CD4-positive, alpha-beta T cell treated with Interleukin-4 for 1 hour (primary cell): ENCODE results near the gene ANKRD33.
"Not testable (repeated sequence)": the region's sequence is repeated elsewhere in the genome, so short reads cannot be mapped to it uniquely, and the experiment has no call there.

Experiments
- DNase-seq, 2 donors: peaks; one replicate each; pipeline ENCODE4 v3.0.0-alpha.2; 2020 to 2022

Gene ANKRD33

DNA sequence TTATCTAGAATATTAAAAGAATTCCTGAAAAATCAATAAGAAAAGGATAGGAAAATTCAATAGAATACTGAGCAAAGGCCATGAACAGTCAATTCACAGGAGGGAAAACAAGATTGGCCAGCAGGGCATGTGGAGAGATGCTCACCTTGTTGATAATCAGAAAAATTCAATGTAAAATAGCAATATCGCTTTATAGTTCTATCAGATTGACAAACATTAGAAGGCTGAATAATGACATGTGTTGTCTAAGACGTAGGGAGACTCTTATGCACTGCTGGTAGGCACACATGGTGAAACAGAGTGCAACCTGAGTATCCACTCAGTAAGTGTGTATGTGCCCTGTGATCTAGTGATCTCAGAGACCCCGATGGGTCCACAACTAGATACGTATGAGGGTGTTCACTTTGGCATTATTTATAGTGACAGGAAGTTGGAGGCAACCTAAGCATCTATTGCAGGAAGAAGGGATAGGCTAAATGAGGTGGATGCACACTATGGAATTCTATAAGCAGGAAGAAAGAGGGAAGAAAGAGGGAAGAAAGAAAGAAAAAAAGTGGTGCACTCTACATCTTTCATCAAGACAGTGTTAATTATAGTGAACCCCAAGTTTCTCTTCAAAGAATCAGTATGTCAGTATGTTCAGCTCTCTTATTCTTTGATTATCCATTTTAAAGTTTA, 3.8 kb upstream of the ANKRD33 start:
- DNase-seq = no peak

DNA sequence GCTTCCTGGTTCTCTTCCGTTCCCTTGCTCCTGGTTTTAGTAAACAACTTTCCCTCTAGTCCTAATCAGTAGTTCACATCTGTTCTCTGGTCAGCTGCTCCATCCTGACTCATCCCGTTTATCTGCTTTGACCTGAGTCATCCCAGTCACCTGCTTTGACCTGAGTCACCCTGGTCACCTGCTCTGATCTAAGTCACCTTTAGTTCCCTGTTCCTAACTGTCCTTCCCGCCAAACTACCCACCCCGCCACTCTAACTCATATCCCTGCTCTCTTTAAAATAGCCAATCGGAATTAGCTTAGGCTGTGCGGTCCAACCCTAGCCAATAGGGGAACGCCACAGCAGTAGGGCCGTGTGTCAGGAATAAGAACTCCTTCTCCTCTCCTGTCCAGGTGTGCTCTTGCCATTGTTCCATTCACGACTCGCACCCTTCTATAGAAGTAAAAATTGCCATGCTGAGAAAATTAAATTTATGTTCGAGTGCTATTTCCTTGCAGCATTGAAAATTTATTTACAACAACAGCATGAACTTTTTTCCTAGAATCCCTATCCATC, 3.1 kb upstream of the ANKRD33 start:
- DNase-seq = no peak

DNA sequence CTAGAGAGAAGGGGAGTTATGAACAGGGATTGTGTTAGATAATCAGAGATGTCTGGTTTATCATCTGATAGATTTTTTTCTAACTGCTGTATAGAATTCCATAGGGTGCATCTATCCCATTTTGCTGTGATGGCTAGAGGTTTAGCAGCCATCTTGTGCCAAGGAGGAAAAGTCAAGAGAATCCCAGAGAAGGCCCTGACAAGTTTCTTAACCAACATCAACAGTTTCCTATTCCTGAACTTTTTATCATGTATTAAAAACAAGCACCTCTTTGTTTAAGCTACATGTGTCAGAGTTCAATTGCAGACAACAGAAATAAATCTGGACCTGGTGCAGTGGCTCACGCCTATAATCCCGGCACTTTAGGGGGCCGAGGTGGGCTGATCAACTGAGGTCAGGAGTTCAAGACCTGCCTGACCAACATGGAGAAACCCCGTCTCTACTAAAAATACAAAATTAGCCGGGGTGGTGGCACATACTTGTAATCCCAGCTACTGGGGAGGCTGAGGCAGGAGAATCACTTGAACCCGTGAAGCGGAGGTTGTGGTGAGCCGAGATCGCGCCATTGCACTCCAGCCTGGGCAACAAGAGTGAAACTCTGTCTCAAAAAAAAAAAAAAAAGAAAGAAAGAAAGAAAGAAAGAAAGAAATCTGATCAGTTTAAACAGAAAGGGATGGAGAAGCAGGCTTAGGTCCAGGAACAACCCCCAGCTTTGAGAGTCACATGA, 2.4 kb upstream of the ANKRD33 start:
- DNase-seq = not testable (repeated sequence)

DNA sequence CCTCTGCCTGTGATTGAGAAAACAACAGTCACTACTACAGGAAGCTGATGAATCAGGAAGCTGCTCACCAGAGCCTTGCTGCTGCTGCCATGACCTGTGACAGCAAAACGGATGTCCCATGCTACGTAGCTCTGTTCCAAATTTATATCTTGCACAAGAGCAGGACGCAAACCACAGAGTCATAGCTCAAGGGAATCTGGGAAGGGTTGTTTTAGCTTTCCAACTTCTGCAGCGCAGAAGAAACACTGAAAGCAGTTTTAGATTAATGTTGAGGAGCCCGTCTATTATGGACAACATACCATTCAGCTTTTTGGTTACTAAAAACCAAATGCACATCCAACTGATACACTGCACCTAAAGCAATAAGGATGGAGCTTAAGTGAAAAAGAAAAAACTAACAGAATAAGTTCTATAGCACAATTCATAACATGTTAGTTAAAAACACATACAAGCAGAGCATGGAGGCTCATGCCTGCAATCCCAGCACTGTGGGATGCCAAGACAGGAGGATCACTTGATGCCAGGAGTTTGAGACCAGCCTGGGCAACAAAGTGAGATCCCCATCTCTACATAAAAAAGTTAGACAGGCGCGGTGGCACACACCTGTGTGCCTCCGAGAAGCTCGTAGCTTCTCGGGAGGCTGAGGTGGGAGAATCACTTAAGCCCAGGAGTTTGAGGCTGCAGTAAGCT, 1.7 kb upstream of the ANKRD33 start:
- peak; percentile 52 to 79 for DNase-seq

DNA sequence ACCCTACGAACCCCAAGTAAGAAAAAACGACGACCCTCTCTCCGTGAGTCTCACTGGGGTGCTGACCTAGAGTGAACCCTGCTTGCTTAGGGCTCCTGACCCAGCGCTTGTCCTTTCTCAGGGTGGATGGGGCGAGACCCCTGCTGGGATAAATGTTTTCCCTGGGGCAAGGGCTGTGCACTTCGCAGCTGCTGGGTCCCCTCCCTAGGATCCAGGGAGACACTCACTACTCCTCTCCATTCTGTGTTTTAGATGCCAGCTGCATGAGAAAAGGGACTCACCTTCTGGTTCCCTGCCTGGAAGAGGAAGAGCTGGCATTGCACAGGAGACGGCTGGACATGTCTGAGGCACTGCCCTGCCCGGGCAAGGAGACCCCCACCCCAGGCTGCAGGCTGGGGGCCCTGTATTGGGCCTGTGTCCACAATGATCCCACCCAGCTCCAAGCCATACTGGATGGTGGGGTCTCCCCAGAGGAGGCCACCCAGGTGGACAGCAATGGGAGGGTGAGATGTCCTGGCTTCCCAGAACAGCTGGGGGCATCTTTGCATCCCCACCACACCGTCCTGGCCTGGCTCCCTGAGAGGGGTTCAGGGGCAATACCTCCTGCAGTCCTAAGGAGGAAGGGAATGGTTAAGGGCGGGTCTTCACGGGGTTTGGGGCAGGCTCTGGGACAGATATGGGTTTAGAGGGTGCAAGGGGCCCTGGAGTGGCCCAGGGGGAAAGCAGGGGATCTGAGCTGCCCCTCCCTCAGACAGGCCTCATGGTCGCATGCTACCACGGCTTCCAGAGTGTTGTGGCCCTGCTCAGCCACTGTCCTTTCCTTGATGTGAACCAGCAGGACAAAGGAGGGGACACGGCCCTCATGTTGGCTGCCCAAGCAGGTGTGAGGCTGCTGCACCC, 663 bp downstream of the ANKRD33 start:
- no peak for DNase-seq

DNA sequence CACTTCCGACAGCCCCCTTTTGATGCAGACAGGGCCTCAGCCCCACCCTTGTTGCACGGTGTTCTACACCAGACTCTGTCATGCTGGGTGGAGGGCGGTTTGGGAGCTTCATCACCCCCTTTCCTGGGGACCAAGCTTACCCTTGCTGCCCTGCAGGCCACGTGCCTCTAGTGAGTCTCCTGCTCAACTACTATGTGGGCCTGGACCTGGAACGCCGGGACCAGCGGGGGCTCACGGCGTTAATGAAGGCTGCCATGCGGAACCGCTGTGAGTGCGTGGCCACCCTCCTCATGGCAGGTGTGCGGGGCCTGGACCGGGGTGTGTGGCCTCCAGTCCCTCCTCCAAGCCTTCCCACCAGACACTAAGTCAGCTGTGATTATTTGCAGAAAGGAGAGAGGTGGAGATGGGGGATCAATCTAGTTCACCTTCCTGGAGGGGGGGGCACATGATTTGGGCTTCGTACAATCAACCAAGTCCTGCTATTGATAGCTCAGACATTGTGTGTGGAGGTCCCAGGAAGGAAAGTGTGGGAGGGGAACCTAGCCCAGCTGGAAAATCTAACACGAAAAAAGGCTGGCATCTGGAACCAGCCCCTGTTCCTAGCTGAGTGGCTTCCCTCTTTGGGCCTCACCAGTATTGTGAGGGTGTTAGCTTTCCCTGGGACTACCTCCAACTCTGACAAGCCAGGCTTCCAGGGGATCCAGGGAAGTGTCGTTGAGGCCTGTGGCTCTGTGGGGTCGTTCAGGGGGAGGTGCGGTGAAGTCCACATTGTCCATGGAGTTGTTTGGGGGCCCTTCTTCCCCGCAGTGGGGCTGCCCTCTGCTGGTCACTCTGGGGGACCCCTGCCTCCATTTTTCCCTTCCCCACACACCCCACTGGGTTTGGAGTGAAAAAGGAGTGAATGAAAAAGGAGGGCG, 1.6 kb downstream of the ANKRD33 start:
- DNase-seq = no peak

DNA sequence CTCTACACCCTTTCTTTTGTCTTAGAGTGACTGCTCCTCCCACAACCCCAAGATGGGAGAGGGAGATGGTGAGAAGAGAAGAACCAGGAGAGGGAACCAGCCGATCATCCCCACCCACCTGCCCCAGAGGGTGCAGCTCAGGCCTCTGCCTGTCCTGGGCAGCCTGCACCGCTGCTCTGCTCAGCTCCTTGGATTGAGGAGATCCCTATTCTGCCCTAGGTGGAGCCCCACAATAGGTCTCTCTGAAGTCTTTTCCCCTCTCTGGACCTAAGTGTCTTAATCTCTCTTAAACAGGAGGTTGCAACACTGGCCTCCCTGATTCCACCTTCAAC, 2.2 kb downstream of the ANKRD33 start:
- DNase-seq = no peak

DNA sequence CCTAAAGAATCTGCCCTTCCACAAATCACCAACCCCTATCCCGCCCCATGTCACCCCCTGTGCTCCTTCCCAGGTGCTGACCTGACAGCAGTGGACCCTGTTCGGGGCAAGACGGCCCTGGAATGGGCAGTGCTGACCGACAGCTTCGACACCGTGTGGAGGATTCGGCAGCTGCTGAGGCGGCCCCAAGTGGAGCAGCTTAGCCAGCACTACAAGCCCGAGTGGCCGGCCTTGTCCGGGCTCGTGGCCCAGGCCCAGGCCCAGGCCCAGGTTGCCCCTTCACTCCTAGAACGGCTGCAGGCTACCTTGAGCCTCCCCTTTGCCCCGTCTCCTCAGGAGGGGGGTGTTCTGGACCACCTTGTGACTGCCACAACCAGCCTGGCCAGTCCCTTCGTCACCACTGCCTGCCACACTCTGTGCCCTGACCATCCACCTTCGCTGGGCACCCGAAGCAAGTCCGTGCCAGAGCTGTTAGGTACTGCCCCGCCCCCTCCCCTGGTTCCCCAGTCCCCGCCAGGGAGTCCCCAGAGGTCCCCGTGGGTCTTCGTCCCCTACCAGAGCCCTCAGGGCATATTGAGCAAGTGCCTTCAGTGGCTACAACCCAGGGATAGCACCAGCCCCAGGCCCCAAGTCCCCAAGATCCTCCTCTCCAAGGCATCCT, 2.7 kb downstream of the ANKRD33 start:
- DNase-seq = no peak

DNA sequence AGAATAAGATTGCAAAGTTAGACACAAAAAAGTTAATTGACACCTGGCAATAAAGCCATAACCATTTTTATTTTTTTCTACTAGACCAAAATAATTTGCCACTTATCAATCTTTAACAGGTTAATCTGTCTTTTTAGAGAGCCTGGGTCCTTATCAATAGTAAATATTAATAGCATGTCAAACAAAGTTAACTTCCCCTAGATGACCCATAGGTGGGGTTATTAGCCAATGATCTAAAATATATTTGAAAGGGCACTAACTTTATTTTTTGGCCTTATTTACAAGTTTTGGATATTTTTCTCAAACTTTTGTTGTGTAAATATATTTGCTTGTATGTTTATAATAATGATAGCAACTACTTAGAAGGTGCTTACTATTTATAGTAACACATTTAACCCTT, 3.9 kb downstream of the ANKRD33 start:
- DNase-seq = peak in 1 of 2 donors; percentile 14

DNA sequence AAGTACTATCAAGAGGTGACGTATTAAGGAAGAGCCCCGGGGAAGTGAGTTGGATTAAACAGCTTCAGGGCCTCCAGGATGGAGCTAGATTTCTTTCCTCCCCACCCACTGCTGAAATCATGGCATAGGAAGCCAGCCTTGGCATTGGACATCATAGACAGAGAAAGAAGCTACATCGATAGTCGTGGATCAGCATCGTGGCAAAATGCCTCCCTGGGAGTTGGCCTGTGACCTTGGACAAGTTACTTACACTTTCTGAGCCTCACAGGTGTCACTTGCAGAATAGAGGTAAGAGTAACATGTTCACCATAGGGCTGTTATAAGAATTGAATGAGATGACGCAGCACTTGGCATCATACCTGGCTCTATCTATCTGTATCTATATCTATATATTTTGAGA, 5.9 kb downstream of the ANKRD33 start:
- DNase-seq = no peak

DNA sequence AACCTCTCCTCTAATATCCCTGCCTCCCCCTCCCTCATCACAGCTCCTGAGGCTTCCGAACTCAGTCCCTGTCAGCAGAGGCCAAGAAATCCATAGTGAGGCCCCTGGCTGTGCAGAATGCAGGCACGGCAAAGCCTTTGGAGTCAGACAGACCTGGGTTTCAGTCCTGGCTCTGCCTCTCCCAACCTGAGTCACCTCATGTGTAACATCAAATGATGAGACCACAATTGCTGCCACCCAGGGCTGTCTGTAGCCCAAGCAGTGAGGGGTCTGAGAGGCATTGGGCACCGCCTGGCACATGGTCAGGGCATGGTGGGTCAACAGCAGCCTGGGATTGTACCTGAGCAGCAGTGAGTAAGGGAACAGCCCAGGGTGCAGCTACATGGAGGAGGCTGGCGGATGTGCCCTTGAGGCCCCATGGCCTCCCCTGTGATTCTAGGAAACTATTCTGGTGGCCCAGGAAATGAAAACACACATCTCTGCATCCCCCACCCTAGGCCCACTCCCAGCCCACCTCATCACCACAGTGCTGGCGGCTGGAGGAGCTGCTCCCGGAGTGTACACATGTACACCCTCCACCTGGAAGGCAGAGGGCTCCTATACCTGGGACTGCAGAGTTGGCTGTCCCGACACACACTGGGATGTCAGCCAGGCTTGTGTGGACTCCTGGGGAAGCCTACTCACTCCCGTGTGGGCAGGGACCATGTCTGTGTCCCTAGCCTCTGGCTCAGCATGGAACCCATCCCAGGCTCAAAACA, 7.7 kb downstream of the ANKRD33 start:
- DNase-seq = no peak

DNA sequence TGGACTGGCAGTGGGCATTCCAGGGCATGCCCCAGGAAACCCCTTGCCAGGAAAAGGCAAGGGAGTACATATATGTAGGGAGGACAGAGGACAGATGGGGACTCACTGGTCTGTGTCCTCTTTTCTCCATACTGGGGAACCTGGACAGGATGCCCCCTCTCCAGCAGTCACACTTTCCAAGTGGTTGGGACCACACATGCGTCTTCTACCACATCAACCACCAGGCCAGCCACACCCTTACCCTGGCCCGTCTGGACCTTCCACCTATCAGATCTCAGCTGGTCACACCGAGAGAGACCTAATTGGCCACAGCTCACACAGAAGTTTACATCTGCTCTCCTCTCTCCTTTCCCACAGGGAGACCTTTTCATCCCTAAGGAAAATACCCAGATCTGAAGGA, 8.3 kb downstream of the ANKRD33 start:
- DNase-seq = no peak

DNA sequence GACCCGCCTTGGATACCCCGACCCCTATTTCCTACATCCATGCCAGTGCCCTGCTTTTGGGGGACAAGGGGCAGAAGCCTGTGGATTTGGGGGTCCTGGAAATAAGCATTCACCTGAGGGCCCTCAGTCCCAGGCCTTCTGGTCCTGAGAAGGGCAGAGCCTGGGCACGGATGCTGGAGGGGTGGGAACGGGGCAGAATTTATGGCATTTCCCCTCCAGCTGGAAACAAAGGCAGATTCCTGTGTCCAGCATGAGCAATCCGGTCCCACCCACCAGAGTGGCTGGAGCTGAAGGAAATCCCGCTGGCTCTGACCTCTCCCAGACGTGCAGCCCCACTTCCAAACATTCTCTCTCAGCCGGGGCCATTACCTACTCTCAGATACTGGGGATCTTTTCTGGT, 9.3 kb downstream of the ANKRD33 start:
- no peak for DNase-seq

DNA sequence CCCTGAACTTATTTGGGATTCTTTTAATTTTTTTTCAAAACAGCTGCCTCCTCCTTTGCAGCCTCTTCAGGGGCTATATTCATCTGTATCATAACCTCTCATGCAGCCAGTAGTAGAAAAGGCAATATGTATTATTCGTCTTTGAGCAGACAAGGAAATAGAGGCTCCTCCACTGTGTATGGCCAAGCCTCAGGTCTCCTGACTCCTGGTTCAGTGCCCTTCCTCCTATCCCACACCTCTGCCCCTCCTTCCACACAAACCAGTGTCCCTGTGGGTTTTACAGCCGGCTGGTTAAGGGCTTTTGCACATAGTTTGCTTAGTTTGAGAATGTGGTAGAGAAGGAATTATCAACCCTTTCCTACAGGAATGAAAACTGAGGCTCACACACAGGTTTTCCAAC, 10.6 kb downstream of the ANKRD33 start:
- DNase-seq = no peak

DNA sequence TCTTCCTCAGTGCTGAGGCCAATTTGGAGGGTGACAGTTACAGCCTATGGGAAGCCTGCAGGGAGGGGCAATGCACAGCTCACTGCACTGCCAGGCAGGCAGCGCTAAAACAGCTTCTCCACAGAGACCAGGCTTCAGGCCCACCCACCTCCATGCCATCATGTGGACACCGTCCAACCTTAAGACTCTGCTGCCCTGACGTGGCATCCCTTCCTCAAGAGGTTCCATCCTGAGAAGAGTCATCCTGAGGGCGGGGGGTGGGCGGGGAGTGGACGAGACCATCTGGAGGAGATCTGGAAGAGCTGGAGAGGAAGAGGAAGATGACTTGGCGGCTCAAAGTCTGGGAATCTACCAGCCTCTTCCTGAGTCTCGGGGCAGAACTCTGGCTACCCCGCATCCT, 11.0 kb downstream of the ANKRD33 start:
- no peak for DNase-seq

DNA sequence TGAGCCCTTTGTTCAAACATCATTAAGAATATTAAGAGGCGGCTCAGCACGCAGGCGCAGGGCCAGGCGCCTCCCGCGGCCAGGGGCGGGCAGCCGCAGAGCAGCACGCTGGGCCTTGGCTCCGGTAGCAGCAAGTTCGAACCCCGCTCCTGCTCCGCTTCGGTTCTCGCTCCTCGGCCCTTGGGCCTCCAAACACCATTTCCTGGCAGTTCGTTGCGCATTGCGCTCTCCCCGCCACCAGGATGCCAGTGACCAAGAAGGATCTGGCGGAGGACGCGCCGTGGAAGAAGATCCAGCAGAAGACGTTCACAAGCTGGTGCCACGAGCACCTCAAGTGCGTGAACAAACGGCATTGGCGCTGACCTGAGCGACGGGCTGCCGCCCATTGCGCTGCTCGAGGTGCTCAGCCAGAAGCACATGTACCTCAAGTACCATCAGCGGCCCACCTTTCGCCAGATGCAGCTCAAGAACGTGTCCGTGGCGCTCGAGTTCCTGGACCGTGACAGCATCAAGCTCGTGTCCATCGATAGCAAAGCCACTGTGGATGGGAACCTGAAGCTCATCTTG, 12.5 kb downstream of the ANKRD33 start:
- no peak for DNase-seq

DNA sequence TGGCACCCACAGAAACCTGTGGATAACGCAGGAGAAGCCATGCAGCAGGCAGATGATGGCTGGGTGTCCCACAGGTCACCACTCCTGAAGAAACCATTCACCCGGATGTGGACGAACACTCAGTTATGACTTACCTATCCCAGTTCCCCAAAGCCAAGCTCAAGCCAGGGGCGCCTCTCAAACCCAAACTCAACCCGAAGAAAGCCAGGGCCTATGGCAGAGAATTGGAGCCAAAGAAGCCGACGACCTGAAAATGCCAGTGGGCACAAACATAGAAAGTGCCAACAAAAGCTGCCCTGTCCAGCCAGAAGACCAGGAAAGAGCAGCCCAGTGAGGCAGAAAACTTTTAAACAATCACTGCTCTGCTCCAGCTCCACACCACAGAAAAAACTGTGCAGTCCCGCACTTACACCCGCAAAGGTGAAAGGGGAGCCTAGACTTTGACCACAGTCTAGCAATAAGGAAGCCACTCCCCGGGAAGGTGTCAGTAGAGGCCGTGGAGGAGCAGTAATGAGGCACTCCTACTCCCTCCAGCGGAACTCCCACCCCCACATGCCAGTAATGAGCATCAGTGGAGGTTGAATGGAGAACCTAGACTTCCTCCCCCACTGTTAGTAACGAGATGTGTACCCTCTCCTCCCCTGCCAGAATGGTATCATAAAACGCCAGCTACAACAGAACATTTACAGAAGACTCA, 13.4 kb downstream of the ANKRD33 start:
- no peak for DNase-seq

DNA sequence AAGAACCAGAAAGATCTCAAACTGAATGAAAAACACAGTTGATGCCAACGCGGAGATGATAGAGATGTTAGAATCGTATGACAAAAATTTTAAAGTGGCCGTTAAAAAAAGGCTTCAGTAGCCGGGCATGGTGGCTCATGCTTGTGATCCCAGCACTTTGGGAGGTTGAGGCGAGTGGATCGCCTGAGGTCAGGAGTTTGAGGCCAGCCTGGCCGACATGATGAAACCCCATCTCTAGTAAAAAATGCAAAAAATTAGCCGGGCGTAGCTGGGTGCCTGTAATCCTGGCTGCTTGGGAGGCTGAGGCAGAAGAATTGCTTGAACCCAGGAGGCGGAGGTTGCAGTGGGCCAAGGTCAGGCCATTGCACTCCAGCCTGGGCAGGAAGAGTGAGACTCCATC, 14.0 kb downstream of the ANKRD33 start:
- DNase-seq = no peak

DNA sequence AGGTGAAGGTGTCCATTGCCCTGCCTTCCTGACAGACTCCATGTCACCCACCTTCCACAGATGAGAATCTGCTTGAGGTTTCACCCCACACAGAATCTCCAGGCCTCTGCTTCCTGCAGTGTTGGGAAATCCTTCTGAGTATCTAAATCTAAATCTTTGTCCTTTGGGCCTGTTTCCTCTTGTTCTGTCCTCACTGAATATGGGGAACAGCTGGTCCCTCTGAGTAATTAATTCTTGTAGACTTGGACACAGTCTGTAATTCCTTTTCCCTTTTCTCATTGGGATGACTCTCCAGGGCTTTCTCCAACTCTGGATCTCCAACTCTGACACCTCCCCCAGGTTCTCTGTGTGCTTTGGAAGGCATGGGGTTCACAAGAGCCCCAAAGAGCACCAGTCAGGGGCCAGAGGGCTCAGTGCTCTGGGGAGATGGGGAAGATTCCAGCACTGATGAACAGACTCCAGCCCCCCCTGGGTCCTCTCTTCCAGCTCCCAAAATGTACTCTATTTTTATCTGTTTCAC, 17.1 kb downstream of the ANKRD33 start:
- no peak for DNase-seq
